Inferior parietal cortex (tissue), 1 donor: ENCODE results near the gene SERPINH1.
A peak's percentile ranks its signal among the peaks of the same experiment; 100 is the strongest.

Experiments used
- DNase-seq: peaks from one replicate; pipeline ENCODE4 v3.0.0-alpha.2; 2016; ENCODE audit errors: extremely low spot score

The SERPINH1 gene

GRCh38 chr11:75562048-75562835 is at the start of gene SERPINH1:
TSS of gene SERPINH1 (plus strand) at chr11:75562253. CDS start at chr11:75566350, 4,097 bp downstream.
- peak; percentile 58 for DNase-seq

GRCh38 chr11:75513250-75513649 is 48.8 kb upstream of the SERPINH1 start:
- no peak for DNase-seq

- DNase-seq = no peak
Measured at GRCh38 chr11:75514596-75514995, 47.5 kb upstream of the SERPINH1 start.

DNA sequence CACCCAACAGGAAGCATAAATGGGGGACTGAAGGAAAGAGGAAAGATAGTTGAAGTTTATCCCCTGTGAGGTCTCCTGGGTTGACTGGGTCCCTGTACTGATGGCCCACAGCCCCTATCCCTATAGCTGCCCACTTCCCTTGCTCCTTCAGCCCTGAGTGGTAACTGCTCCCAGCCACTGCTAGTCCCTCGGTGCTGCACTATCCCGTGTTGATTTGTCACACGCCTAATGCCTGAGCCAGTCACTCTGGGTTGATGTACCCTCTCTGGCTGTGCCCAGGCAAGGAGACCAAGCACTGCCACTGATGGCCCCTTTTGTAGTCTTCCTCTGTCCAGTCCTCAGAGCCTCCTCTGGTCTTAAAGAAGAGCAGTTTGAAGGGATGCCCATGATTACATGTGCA is 45.9 kb upstream of the SERPINH1 start:
- no peak for DNase-seq

DNA sequence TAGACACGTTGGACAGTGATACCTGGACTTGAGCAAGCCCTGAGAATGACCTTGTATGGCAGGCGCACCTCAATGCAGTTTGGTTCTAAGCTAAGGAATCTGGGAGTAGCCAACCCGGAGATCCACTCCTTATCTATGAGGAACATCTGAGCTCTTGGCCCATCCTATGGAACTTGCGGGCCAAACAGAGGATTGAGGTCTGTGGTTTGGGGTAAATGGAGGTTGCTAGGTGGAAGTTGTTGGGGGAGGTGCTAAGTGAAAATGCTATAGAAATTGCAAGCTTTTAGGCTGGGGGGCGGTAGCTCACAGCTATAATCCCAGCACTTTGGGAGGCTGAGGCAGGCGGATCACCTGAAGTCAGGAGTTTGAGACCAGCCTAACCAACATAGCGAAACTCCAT is 45.2 kb upstream of the SERPINH1 start:
- no peak for DNase-seq

DNA sequence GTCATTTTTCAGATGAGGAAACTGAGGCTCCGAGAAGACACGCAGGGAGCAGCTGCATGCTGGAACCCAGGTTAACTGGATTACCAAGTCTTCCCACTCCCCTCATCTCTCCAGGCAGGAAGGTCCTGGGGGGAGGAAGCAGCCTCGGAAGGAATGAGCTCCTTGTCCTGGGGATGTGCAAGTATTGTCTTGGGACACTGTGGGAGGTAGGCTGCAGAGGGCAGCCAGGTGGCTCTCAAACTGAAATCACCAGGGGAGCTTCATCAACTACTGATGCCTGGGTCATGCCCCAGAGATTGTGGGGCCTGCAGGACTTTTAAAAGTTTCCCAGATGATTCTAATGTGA is 43.9 kb upstream of the SERPINH1 start:
- DNase-seq = no peak

DNA sequence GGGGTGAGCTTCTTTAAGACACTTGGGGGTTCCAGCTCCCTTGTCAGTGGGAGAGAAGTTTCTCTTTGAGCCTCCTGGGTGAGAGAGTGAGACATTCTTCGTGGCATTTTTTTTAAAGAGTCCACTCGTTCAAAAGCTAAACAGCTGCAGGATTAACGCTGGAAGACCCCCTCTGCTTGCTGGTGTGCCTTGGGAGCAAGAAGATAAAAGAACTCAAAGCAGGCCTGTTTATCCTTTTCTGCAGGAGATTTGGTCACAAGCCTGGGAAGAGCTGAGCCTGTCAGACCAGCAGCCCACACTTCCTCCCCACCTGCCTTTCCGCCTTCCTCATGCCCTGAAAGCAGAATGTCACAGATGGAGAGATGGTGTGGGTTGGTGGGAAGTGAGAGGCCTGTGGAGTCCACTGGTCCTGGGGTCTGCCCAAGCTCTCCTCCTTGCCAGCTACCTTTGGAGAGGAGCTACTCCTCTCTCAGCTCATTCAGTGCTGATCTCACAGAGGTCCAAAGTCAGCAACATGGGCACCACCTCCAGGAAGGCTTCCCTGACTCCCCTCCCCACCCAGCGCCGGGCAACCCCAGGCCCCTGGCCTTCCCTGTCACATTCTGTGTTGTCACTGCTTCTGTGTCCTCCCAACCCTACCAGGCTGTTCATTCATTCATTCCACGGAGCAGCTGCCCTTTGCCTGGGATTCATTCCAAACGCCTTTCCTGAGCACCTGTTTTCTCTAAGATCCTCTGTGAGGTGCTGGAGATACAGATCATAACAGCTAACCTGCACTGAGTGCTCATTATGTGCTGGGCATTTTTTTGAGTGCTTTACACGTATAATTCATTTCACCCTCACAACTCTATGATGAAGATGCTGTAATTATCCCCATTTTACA is 43.0 kb upstream of the SERPINH1 start:
- no peak for DNase-seq

GRCh38 chr11:75520688-75521087 is 41.4 kb upstream of the SERPINH1 start:
- DNase-seq = no peak

DNA sequence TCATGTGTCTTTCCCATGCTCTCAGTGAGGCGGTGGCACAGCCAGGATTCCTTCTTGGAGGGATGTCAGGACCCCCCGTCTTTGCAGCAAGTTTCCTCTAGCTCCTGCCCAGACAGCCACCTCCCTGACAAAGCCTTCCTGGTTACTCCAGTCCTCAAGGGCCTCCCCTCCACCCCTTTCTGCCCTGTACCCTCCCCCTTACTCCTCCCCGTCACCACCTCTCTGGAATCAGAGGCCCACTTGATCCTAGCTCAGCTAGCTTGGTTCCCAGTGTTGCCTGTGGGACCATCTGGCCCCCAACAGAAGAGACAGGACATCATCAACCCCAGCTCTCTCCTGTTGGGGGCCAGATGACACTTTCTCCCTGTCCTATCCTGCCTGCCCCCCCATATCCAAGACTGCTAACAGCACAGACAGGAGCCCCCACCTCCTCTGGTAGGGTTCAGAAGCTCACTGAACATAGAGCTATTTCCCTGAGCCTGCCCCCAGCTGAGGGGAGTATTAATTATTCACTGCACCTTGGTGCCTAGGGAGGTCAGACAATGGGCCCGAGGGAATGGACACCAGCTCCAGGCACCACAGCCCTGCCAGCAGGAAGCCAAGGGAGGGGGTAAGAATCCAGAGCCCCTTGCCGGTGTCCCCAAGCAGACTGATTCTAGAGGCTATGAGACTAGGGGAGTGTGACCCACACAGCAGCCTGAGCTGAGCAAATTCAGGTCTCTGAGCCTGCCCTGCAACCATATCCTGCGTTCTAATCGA is 39.6 kb upstream of the SERPINH1 start:
- no peak for DNase-seq

DNA sequence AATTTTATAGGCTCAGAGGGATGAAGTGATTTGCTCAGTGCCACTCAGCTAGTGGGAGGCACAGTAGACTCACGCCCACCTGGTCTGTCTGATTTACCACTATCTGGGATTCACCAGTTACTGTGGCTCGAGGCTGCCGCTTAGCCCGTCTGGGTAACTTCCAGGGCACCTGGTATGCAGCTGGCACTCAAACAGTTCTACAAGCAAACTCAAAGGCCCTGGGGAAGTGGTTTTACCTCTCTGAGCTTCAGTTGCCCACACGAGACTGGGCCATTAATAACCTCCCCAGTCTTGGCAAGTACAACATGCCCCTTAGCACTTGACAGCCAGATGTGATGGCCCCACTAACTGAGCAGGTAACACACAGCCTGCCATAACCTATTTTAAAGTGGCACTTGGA is 38.9 kb upstream of the SERPINH1 start:
- DNase-seq = no peak

DNA sequence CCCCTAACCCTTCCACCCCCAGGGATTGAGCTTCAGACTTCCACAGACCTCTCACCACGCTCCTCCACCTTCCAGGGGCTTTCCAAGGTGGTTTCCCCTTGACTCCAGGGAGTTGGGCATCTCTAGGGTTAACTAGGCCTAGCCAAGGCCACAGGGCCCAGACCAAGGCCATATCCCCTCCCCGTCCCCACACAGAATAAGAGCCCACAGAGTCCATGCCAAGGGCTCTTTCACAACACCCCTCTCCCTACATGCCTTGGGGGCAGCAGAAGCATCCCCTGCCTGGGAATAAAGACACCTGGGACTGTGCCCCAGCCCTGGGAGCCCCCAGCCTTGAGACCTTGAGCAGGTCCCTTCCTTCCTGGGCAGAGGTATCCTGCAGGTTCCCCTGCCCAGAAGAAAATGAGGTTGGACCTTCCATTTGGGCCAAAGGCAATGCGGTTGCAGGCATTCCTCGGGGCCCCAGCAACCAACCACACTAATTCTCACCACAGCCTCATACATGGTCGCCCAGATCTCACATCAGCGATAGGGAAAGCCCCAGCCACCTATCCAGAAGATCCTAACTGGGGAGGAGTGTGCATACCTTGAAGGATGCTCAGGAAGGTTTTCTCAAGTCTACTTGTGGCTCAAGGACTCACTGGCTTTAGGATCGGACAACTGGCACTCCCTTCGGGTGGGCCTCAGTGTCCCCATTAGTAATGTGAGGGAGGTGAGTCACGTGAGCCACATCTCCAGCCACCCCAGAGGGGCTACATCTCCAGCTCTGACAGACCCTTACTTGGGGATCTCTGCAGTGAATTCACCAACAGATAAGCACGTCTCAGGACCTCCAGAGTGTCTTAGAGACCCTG is 38.0 kb upstream of the SERPINH1 start:
- no peak for DNase-seq

DNA sequence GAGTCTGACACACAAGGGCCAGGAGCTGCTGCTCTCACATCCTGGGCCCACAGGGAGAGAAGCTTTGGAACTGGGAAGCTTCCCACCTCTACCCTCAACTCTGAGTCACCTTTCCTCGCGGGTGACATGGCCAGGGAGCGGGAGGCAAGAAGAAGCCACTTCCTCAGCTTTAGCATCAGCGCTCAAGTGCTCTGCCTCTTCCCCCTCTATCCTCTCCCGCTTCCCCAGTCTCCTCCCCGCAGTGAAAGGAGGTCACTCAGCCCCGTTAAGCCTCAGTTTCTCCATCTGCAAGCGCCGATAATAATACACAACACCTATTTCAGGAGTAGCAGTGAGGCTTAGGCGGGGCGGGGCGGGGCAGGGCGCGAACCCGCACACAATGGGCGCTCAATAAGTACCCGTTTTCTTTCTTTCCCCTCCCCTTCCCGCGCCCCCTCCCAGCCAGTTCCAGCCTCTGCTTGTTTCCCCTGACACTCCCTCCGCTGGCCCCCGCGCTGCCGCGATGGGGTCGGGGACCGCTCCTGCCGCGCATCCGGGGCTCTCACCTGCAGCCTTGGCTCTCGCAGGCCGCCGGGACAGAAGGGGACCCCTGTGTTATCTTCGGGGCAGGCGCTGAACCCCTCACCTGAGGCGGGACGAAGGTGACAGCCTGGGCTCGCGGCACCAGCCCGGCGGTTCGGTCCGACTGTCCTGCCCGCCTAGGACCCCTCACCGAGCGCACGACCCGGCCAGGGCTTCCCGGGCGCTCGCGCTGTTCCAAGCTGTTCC is 37.2 kb upstream of the SERPINH1 start:
- DNase-seq = no peak

DNA sequence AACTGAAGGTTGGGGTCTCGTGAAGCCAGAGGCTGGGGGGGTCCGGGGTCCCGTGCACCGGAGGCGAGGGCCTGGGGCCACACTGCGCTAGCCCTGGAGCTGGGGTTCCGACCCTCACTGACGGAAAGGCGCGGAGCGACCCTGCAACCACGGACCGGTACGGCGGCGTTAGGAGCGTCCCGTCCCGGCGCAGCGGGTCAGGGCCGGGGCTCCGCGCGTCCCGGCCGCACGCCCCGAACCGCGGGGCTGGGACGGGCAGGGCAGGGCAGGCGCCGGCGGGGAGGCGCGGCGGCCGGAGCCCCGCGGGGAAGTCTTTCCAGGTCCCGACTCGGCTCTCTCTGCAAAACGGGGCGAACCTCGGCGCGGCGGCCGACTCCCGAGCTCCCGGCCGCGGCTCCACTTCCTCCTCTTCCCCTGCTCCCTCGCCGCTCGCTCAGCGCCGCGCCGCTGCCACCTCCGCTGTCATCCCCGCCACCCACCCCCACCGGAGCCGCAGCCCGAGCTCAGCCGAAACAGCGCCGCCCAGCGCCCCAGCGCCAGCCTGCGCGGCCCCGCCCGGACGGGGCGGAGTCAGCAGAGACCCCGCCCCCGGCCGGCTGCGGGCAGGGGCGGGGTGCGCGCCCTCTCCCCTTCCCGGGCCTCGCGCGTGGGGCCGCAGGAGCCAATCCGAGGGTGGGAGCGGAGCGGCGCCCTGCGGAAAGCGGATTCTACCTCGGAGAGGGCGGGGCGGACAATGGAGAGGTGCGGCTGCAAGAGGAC is 36.4 kb upstream of the SERPINH1 start, which contains the start of gene GDPD5:
TSS of gene GDPD5 (minus strand) at position 509 of the 759 bp plus-strand sequence. CDS start 48,206 bp downstream, outside the sequence.
- DNase-seq = peak; percentile 72

DNA sequence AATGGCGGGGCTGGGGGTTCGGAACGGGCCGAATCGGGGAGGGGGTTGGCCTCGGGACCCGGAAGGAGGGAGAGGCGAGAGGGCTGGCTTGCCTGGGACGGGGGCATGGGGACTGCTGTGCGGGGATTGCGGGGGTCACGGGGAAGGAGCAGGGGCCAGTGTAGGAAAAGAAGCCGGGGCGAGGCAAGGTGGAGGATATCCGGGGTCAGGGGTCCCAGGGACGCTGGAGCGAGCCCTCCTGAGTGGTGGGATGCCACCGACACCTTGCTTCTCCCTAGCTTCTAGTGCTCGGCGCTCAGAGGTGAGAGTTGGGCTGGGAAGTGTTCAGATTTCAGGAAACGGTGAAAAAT is 35.9 kb upstream of the SERPINH1 start:
- no peak for DNase-seq

- DNase-seq = no peak
Measured at GRCh38 chr11:75527130-75527529, 34.9 kb upstream of the SERPINH1 start.

DNA sequence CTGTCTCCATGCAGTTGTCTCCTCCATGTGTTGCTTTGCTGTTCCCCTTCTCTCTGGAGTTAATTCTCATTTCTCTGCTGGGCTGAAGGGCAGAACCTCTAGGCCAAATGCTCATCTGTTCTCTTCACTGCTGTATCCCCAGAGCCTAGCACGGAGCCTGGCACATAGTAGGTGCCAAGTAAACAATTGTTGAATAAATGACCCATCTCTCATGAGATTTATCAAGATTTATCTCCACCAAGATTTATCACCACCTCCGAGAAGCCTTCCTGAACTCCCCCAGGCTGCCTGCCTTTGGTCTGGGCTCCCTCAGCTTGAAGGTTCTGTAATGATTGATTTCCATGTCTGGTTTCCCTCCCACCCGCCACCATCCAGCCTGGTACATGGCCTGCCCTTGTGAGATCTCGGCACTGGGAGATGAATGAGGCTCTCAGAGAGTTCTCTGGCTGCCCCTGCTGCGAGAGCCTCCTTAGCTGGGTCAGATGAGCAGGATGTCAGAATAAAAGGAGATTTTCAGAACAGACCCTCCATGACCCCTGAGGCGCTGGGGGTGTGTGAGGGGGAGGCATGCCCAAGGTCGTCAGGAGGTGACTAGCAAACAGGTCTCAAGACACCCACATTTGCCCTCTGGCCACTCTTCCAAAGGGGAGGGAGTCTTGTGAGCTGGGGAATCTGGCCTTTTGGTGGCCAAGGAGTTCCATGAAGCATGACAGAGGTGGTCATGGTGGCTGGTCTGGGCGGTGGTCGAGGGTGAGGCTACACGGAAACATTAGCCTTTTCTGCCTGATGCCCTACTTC is 33.9 kb upstream of the SERPINH1 start:
- no peak for DNase-seq

GRCh38 chr11:75530577-75530976 is 31.5 kb upstream of the SERPINH1 start:
- DNase-seq = no peak

GRCh38 chr11:75531325-75531724 is 30.7 kb upstream of the SERPINH1 start:
- DNase-seq = no peak
